ENCODE data around the gene PPP3R2.
"Not testable (repeated sequence)": the region's sequence is repeated elsewhere in the genome, so short reads cannot be mapped to it uniquely, and the experiment has no call there.

PPP3R2 gene

DNA sequence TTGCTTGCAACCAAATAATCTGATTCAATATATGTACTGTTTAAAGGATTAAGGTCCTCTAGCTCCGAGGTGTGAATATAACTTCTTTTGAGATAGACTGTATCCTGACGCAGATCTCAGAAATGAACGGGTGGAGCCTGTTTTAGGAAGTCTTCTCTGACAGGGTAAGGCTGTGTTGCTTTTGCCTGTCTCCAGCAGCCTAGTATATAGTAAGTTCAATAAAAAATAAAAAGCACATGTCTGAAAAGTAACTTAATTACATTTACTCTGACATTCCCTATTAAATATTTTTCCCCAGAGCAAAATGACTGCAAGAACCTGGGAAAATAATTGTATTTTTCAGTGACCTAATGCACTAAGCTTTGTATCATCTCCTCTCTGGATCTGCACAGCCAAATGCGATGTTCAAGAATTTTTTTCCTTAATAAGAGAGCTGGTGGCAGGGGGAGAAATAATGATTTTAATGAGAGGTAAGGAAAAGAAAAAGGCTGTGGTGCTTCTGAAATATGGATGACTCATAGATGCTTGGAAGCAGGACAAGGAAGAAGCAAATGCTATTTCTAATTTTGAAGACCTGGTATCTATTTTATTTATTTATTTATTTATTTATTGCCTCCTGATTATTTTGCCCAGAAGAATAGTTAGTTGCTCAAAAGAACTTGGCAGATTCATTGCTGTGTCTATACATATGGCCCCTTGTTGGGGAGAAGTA is 7.3 kb downstream of the PPP3R2 start:
- DNase-seq = no peak

- no peak for DNase-seq
These were observed 8.1 kb downstream of the PPP3R2 start for GRCh38 chr9:101586651-101587050.

DNA sequence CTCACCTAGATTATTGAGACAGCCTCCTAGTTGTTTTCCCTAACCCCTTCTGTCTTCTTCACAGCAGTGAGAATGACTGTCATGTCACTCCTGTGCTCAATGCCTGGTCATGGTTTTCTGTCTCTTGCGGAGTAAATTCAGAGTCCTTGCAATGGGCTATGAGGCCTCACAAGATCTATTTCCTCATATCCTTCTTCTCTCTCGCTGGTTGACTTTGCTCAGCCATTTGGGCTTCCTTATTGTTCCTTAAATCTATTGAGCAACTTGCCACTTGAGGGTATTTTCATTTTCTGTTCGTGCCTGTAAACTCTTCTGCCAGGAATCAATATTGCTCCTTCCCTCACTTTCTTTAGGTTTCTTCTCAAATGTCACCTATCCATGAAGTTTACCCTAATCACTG is 9.0 kb downstream of the PPP3R2 start:
- DNase-seq = no peak

DNA sequence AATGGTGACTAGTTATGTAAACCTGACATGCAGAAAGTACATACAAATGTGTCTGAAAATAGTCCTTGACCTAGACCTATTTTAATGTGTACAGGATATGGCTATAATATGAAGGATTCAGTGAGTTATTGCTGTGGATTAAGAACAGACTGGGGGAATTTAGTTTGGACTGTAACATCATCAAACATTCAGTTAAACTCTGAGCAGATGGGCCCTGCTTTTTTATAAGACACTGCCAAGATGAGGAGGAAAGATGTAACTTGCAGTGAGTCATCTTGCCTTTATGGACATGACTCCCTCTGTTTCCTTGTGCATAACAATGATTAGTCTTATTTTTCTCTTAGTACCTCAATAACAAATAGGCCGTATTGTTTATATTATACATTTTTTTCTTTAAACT is 12.2 kb downstream of the PPP3R2 start:
- DNase-seq = no peak

DNA sequence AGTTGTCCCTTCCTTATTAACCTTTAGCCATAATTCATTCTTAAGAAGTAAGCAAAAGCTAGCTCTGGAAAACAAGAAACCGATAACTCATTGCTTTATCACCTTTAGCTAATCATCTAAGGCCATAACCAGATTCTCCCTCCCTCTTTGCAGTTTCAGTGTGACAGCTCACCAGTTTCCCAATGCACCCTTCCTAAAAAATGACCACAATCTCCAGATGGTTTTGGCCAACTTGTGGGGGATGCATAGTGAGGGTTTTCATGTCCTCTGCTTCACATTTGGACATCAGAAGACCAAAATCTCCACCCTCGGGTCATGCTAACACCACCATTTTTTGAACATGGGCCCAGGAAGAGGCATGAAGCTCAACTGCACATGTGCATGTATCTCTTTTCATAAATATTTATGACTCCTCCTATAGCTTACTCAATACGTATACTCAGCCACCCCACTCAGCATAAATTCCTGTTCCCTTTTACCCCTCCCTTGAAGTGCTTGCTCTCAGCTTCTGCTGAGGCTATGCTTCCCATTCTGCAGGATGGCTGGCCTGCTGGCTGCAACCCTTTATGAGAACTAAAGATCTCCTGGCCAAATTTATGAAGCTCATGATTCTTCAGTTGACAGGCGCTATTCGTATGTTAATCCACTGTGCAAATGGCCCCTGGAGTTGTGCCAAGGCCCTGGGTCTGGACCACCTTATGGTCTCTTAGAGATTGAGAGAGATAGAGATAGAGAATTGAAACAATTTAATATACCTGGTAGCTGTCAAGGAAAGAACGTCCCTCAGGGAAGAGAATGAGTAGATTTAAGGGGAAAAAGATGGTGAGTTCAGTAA is 14.8 kb downstream of the PPP3R2 start:
- DNase-seq = no peak

DNA sequence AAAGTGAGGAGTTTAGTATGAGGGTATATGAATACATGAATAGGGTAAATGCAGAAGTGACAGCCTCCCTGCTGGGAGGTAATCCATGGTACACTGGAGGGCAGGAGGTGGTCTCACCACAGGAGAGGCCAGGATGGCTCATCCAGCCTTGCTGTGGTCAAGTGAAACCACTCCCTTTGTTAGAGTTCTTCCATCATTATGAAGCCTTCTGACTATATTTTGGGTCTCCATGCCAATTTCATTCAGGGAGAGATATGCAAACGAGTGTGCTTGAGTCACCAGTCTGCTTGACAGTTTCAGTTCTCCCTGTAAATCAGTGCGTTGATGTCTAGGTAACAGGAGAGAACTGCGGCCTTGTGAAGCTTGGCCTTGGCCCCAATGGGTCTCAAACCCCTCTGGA is 16.4 kb downstream of the PPP3R2 start:
- no peak for DNase-seq

DNA sequence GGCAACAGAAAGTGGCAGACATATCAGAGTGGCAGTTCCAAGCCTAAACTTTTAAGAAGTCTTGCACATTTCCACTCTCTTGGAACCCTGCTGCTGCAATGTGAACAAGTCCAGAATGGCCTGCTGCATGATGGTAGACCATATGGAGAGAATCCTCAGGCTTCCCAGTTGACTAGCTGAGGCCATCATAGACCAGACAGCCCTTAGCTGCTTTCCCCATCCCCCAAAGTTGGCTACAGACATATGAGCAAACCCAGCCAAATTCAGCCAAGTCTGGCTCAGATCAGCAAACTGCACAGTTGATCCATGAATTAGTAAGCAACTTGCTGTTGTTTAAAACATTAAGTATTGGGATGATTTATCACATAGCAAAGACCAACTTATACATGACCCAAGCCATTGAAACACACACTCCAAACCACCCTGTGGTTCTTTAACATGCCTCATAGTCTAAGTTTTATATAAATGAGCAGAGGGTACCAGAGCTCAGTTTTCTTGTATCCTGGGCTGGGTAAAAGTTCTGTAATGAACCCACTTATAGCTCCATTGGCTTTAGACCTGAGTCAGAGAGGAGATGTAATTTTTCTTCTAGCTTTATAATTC is 19.9 kb downstream of the PPP3R2 start:
- DNase-seq = no peak

DNA sequence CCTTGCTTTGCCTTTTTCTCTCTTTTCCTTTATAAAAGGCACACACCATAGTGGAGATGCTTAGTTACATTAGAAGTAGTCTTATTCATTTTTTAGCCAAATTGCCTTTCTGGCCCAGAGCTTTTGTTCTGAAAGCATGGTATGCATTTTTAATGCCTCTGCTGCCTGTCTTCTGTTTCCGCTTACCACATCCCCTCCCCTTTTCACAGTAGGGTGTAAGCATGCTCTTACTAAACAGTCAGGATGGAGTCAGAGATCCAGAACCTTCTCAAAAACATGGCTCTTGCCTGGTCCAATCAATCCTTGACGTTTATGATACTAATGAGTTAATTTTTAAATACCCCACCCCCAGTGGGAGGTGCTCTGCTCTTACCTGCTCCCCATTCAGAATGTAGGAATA is 22.5 kb downstream of the PPP3R2 start:
- no peak for DNase-seq

DNA sequence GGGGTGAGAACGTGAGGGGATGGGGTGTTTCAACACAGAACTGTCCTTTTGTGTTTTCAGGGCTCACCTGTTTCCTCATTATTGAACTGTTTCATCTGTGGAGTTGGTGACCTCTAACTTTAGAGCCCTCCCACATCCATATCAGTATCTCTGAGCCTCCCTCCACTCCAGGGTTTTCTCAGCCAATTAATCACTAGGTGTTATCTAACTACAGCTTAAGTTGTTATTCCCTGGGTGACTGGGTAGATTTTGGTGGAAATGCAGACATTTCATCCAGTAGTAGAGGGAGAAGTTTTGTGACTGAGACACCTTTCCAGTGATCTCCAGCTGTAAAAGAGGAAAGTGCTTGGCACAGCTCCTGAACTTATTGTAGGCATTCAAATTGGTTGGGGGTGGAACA is 23.7 kb downstream of the PPP3R2 start:
- DNase-seq = no peak

DNA sequence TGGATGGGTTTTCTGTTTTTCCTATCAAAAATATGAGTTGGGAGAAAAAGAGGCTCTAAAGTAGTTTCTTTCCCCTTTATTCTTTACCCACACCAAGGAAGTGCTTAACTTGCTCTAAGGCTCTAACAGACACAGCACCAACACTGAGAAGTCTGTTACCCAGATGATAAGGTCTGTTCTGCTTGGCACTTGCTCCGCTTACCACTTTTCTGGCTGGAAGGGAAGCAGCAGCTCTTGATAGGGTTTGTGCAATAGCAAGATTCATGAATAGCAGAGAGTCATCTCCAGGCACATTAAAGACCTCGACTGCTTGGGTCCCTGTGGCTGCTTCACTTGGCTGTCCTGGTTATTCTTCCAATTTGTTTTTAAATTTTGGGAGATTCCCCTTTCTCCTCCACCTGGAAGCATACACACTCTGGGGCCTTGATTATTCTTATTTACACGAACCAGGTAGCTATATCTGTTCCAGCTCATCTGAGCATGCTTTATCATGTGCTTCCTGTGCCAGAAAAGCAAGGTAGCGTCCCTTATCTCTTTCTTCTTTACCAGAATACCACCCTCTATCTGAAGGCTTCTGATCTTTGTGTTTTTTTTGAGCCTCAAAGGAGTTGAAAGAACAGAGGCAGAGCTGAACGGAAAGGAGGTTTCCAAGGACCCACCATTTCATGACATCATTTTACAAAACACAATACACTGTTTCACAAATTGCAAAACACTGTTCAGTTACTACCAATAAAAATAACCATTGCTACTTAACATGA is 24.8 kb downstream of the PPP3R2 start:
- no peak for DNase-seq

DNA sequence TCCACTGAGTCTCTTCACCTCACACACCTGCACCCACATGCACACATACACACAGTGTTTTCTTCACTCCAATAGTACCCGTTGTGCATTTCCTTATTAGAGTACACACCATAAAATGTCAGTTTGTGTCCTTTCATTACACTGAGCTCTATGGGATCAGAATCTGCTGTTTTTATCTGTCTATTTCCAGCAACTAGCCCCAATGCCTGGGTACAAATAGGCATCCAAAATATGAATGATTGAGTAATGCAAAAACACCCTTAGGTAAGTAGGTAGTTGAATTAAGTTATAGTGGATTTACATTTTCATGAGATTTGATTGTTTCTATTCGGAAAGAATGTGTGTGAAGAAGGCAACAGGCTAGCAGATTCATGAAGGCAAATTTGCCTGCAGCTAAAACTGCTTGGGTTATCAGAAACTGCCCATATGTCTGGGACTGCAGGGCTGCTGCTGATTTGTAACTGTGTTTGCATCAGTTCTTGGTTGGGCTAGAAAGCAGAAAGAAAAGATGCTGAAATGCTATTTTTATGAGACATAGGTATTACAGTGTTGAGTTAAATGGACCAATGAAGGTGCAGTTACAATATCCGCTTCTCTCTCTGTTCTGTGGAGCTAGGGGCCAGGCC is 26.9 kb downstream of the PPP3R2 start:
- DNase-seq = no peak

- DNase-seq = no peak
These were observed 27.7 kb downstream of the PPP3R2 start for GRCh38 chr9:101566904-101567724.

DNA sequence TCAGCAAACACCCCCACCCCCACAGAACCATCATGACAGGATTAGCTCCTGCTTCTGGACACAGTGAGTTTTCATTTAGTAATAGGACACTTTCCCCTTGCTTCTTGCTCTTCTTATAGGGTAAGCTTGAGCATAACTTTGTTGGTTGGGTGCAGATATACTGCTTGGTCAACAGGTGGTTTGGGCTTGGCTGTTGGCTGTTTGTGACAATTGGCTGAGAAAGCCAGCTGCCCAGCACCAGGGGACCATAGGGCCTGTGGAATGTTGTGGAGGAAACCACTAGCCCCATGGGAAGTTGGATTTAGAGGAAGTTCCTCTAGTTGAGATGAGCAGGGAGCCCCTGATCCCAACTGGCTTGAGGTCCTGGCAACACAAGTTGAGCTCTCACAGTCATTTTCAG is 30.5 kb downstream of the PPP3R2 start:
- no peak for DNase-seq

GRCh38 chr9:101562966-101563365 is 31.8 kb downstream of the PPP3R2 start:
- DNase-seq = no peak

DNA sequence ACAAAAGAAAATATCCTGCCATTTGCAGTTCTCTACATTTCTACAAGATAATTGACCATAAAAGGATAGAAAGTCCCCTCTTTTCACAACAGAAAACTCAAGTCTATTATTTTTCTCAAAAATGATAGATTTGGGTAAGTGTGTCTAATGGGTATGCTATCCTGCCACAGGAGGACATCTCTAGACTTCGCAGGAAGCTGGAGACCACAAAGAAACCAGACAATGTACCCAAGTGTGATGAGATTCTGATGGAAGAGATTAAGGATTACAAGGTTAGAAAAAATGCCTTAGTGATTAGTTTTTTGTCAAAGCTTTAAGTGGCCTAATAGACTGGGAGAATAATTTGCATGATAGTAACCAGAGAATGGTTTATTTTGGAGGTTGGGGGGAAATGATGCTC is 33.0 kb downstream of the PPP3R2 start:
- no peak for DNase-seq

GRCh38 chr9:101549472-101550098 is 45.2 kb downstream of the PPP3R2 start:
- not testable (repeated sequence) for DNase-seq

- DNase-seq = no peak
These were observed 51.6 kb downstream of the PPP3R2 start for GRCh38 chr9:101543098-101543735.
